Neuronal stem cell (in vitro differentiated cells): ENCODE results near the gene PARP8.

Experiments used
- DNase-seq: peaks from one replicate; pipeline ENCODE4 v3.0.0-alpha.2; 2013; ENCODE audit warnings: low spot score
- H2AFZ ChIP-seq: one replicate; pipeline ENCODE4 v1.6.1; 2013; ENCODE audit warnings: mild to moderate bottlenecking, low read length, inconsistent platforms
- H2AK5ac ChIP-seq: 2 replicates; pipeline ENCODE4 v1.6.1; 2013; ENCODE audit warnings: low read depth, mild to moderate bottlenecking, inconsistent platforms, low read length, moderate library complexity, mixed read lengths
- H2BK120ac ChIP-seq: 2 replicates; pipeline ENCODE4 v1.6.1; 2013; ENCODE audit warnings: low read depth, mild to moderate bottlenecking, inconsistent platforms, low read length, moderate library complexity, mixed read lengths
- H2BK12ac ChIP-seq: one replicate; pipeline ENCODE4 v1.6.1; 2013; ENCODE audit warnings: low read length, inconsistent platforms
- H2BK15ac ChIP-seq: 2 replicates; pipeline ENCODE4 v1.6.1; 2013; ENCODE audit warnings: mild to moderate bottlenecking, low read length, inconsistent platforms, mixed read lengths
- H2BK5ac ChIP-seq: one replicate; pipeline ENCODE4 v1.6.1; 2013; ENCODE audit warnings: inconsistent platforms, mild to moderate bottlenecking, low read length, moderate library complexity
- H3K14ac ChIP-seq: one replicate; pipeline ENCODE4 v1.6.1; 2013; ENCODE audit warnings: low read length, inconsistent platforms
- H3K18ac ChIP-seq: 2 replicates; pipeline ENCODE4 v1.6.1; 2013; ENCODE audit warnings: low read length, inconsistent platforms
- H3K23ac ChIP-seq: 2 replicates; pipeline ENCODE4 v1.6.1; 2013; ENCODE audit warnings: low read depth, mild to moderate bottlenecking, mixed read lengths, low read length, inconsistent platforms; ENCODE audit not compliant: poor library complexity
- H3K27ac ChIP-seq: replicated peaks from 3 replicates; pipeline ENCODE4 v1.5.1; 2013; ENCODE audit warnings: low read length, inconsistent platforms
- H3K27me3 ChIP-seq, 3 experiments: 2 replicates each; pipeline ENCODE4 v1.6.1; 2013; ENCODE audit warnings: low read length in 3 of 3, mild to moderate bottlenecking in 2 of 3, inconsistent platforms in 1 of 3, low read depth in 1 of 3, mixed read lengths in 1 of 3, moderate library complexity in 1 of 3; ENCODE audit not compliant: control insufficient read depth in 3 of 3, insufficient read depth in 3 of 3
- H3K36me3 ChIP-seq, 2 donors: replicated peaks in 1 of 2; 2 replicates each; pipeline ENCODE4 v1.6.1; 2013; ENCODE audit warnings: low read length in 2 of 2; ENCODE audit not compliant: control insufficient read depth in 2 of 2, insufficient read depth in 2 of 2
- H3K4ac ChIP-seq: 2 replicates; pipeline ENCODE4 v1.6.1; 2013; ENCODE audit warnings: inconsistent platforms, mild to moderate bottlenecking, low read length, moderate library complexity
- H3K4me1 ChIP-seq, 2 donors: 1 replicate in 1 of 2; 2 replicates in 1 of 2; pipeline ENCODE4 v1.6.1; 2013; ENCODE audit warnings: low read length in 2 of 2, low read depth in 1 of 2; ENCODE audit not compliant: control insufficient read depth in 2 of 2, insufficient read depth in 1 of 2
- H3K4me2 ChIP-seq: one replicate; pipeline ENCODE4 v1.6.1; 2013; ENCODE audit warnings: mild to moderate bottlenecking, low read length, inconsistent platforms; ENCODE audit not compliant: insufficient read depth, poor library complexity, severe bottlenecking
- H3K4me3 ChIP-seq, 2 donors: 2 replicates each; pipeline ENCODE4 v1.5.1; 2013; ENCODE audit warnings: low read length in 2 of 2, mild to moderate bottlenecking in 2 of 2, inconsistent platforms in 1 of 2, moderate library complexity in 1 of 2
- H3K79me1 ChIP-seq: one replicate; pipeline ENCODE4 v1.6.1; 2013; ENCODE audit warnings: low read depth, mild to moderate bottlenecking, inconsistent platforms, low read length, moderate library complexity
- H3K9ac ChIP-seq: one replicate; pipeline ENCODE4 v1.6.1; 2013; ENCODE audit warnings: mild to moderate bottlenecking, low read depth, low read length, inconsistent platforms; ENCODE audit not compliant: poor library complexity
- H3K9me3 ChIP-seq, 2 donors: replicated peaks in 1 of 2; 2 replicates each; pipeline versions ENCODE3 to v1.6.1; 2013; ENCODE audit warnings: low read length in 2 of 2, mild to moderate bottlenecking in 2 of 2, inconsistent platforms in 1 of 2, low read depth in 1 of 2, mixed read lengths in 1 of 2, moderate library complexity in 1 of 2; ENCODE audit not compliant: control insufficient read depth in 2 of 2, insufficient read depth in 1 of 2
- H4K8ac ChIP-seq: one replicate; pipeline ENCODE4 v1.6.1; 2013; ENCODE audit warnings: low read depth, mild to moderate bottlenecking, inconsistent platforms, low read length, moderate library complexity
- H4K91ac ChIP-seq: one replicate; pipeline ENCODE4 v1.6.1; 2013; ENCODE audit warnings: low read length, low read depth, mild to moderate bottlenecking, inconsistent platforms; ENCODE audit not compliant: poor library complexity
- WGBS, 2 donors: extraction: QIAGEN DNeasy Blood & Tissue Kit; methylation state at CpG; one replicate each; pipeline ENCODE4 v1.1.7; 2013; ENCODE audit warnings: missing lambda C conversion rate in 2 of 2, mixed read lengths in 1 of 2; ENCODE audit not compliant: insufficient read length in 2 of 2, insufficient replicate concordance in 1 of 2; ENCODE audit errors: extremely low coverage in 2 of 2; 5-methylcytosine and 5-hydroxymethylcytosine counted together

The PARP8 gene

GRCh38 chr5:50786073-50786472, 119.6 kb downstream of the PARP8 start:
- Histone ChIP-seq H3K18ac (no peak overlapping the region), H2AK5ac (no peak overlapping the region), H3K4ac (no peak overlapping the region), H3K27me3 (no peaks in the 10 kb centered on the region), H3K4me3 (no peak overlapping the region), H3K36me3 (peaks cover 0 to 32% of the 10 kb centered on the region in 2 donors), H4K8ac (no peak overlapping the region), H3K14ac (no peak overlapping the region), H2BK5ac (no peak overlapping the region), H2BK15ac (no peak overlapping the region), H2BK12ac (no peak overlapping the region), H3K79me1 (no peaks in the 10 kb centered on the region), H2BK120ac (no peak overlapping the region), H3K23ac (no peak overlapping the region), H3K4me1 (no peaks in the 10 kb centered on the region), H3K9ac (no peak overlapping the region), H3K9me3 (no peaks in the 10 kb centered on the region), H3K4me2 (no peak overlapping the region), H4K91ac (no peak overlapping the region), H3K27ac (no peak overlapping the region), H2AFZ (no peak overlapping the region)
- no peak for DNase-seq

GRCh38 chr5:50791813-50792212, 125.4 kb downstream of the PARP8 start:
- Histone ChIP-seq H3K27me3 (no peaks in the 10 kb centered on the region), H2BK15ac (no peak overlapping the region), H2BK12ac (no peak overlapping the region), H3K4ac (no peak overlapping the region), H3K36me3 (peaks cover 6 to 45% of the 10 kb centered on the region in 2 donors), H4K91ac (no peak overlapping the region), H3K18ac (no peak overlapping the region), H2BK5ac (no peak overlapping the region), H3K4me3 (no peak overlapping the region), H3K9me3 (peaks cover 0 to 2% of the 10 kb centered on the region in 2 donors), H3K79me1 (no peaks in the 10 kb centered on the region), H3K4me1 (no peaks in the 10 kb centered on the region), H2AK5ac (no peak overlapping the region), H3K9ac (no peak overlapping the region), H3K4me2 (no peak overlapping the region), H3K27ac (no peak overlapping the region), H2BK120ac (no peak overlapping the region), H2AFZ (no peak overlapping the region), H4K8ac (no peak overlapping the region), H3K14ac (no peak overlapping the region), H3K23ac (no peak overlapping the region)
- DNase-seq: no peak
- WGBS, 2 donors: no CpG with 5 or more reads among the region's 5 CpGs

- Histone ChIP-seq H4K91ac (no peak overlapping the region), H3K23ac (no peak overlapping the region), H3K9ac (no peak overlapping the region), H3K36me3 (peaks cover 6 to 45% of the 10 kb centered on the region in 2 donors), H3K4me1 (no peaks in the 10 kb centered on the region), H3K79me1 (no peaks in the 10 kb centered on the region), H2BK5ac (no peak overlapping the region), H2BK120ac (no peak overlapping the region), H2BK15ac (no peak overlapping the region), H3K4me2 (no peak overlapping the region), H3K4me3 (no peak overlapping the region), H3K4ac (no peak overlapping the region), H3K9me3 (peaks cover 0 to 2% of the 10 kb centered on the region in 2 donors), H3K27me3 (no peaks in the 10 kb centered on the region), H2AFZ (no peak overlapping the region), H2BK12ac (no peak overlapping the region), H3K14ac (no peak overlapping the region), H4K8ac (no peak overlapping the region), H3K18ac (no peak overlapping the region), H3K27ac (no peak overlapping the region), H2AK5ac (no peak overlapping the region)
- DNase-seq: no peak
- WGBS, 2 donors: no CpG with 5 or more reads among the region's 5 CpGs
These were observed 126.4 kb downstream of the PARP8 start for GRCh38 chr5:50792843-50793242.

GRCh38 chr5:50794812-50795211, 128.4 kb downstream of the PARP8 start:
- Histone ChIP-seq H2BK15ac (no peak overlapping the region), H4K8ac (peak overlapping the region; percentile 92), H3K18ac (no peak overlapping the region), H2AFZ (no peak overlapping the region), H3K36me3 (peaks cover 10 to 36% of the 10 kb centered on the region in 2 donors), H3K4ac (no peak overlapping the region), H2AK5ac (no peak overlapping the region), H3K79me1 (no peaks in the 10 kb centered on the region), H2BK12ac (no peak overlapping the region), H3K4me1 (no peaks in the 10 kb centered on the region), H3K27ac (no peak overlapping the region), H3K27me3 (no peaks in the 10 kb centered on the region), H3K14ac (no peak overlapping the region), H3K4me3 (no peak overlapping the region), H2BK5ac (no peak overlapping the region), H2BK120ac (no peak overlapping the region), H3K9me3 (peaks cover 4 to 5% of the 10 kb centered on the region in 2 donors), H4K91ac (no peak overlapping the region), H3K9ac (no peak overlapping the region), H3K4me2 (no peak overlapping the region), H3K23ac (no peak overlapping the region)
- no peak for DNase-seq
- no CpG with 5 or more reads among the region's 12 CpGs for WGBS, 2 donors
